ENCODE results near the gene PCDHGA1. TPM values are rescaled to one million over a fixed set of nuclear protein-coding genes. Genes with fewer than 3 reads are reported as not detected.
A peak's percentile ranks its signal among the peaks of the same experiment; 100 is the strongest.
"Not testable (repeated sequence)": the region's sequence is repeated elsewhere in the genome, so short reads cannot be mapped to it uniquely, and the experiment has no call there.

The PCDHGA1 gene
- total RNA-seq, 4 donors from 2014 or later, result 0.90 to 2.5 (median 1.8) TPM

DNA sequence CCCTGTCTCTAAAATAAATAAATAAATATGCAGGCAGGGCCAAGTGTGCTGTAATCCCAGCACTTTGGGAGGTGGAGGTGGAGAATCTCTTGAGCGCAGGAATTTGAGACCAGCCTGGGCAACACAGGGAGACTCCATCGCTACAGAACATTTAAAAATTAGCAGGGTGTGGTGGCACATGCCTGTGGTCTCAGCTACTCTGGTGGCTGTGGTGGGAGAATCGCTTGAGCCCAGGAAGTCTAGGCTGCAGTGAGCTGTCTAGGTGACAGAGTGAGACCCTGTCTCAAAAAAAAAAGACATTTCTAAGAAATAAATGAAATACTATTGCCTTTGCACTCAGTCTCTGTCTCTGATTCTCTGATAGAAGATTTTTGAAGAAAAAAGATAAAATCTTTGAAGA lies 81.3 kb downstream of the PCDHGA1 start:
- H3K36me3 ChIP-seq, result peaks cover 0 to 34% (median 0%) of the 10 kb centered on the region in 3 donors
- no peaks in the 10 kb centered on the region for H3K27me3 ChIP-seq
- H3K4me1 ChIP-seq, result peaks cover 0 to 4% (median 0%) of the 10 kb centered on the region in 4 donors
- H3K4me3 ChIP-seq, result no peak overlapping the region
- DNase-seq (ENCODE audit: low spot score in 2 of 2), result no peak
- H3K27ac ChIP-seq, result no peak overlapping the region
- peaks cover 5 to 99% (median 45%) of the 10 kb centered on the region in 4 donors for H3K9me3 ChIP-seq
- TF ChIP-seq EP300 (IDR thresholded peaks at IDR 0.05) (no peak), POLR2A (IDR thresholded peaks at IDR 0.05) (no peak)
- TF ChIP-seq, protein P1, sequence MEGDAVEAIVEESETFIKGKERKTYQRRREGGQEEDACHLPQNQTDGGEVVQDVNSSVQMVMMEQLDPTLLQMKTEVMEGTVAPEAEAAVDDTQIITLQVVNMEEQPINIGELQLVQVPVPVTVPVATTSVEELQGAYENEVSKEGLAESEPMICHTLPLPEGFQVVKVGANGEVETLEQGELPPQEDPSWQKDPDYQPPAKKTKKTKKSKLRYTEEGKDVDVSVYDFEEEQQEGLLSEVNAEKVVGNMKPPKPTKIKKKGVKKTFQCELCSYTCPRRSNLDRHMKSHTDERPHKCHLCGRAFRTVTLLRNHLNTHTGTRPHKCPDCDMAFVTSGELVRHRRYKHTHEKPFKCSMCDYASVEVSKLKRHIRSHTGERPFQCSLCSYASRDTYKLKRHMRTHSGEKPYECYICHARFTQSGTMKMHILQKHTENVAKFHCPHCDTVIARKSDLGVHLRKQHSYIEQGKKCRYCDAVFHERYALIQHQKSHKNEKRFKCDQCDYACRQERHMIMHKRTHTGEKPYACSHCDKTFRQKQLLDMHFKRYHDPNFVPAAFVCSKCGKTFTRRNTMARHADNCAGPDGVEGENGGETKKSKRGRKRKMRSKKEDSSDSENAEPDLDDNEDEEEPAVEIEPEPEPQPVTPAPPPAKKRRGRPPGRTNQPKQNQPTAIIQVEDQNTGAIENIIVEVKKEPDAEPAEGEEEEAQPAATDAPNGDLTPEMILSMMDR (IDR thresholded peaks at IDR 0.05), result no peak
- WGBS, 2 donors, result 61 to 73% methylated on average over 3 of the region's 3 CpGs

DNA sequence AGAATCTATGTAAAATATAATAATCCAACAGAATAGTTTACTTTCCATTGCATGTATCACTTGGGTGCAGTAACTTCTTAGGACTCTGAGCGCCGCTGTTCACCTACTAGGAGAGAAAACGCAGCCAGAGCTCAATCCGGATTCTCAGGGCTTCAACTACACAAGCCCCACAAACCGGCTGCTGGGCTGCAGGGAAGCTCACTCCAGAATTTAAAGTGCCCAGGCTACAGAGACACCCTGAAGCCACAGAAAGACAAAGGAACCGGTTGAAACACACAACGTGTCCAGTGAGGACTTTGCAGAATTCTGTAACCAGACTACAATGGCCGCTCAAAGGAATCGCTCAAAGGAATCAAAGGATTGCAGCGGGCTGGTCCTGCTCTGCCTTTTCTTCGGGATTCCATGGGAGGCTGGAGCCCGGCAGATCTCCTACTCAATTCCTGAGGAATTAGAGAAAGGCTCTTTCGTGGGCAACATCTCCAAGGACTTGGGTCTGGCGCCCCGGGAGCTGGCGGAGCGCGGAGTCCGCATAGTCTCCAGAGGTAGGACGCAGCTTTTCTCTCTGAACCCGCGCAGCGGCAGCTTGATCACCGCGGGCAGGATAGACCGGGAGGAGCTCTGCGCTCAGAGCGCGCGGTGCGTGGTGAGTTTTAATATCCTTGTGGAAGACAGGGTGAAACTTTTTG lies 82.7 kb downstream of the PCDHGA1 start, which contains the start of gene PCDHGA10:
TSS of gene PCDHGA10 (plus strand) at position 134 of the 686 bp plus-strand sequence. CDS start at position 323, 189 bp downstream.
- WGBS, 2 donors, result 14 to 20% methylated on average over 29 to 31 of the region's 31 CpGs

DNA sequence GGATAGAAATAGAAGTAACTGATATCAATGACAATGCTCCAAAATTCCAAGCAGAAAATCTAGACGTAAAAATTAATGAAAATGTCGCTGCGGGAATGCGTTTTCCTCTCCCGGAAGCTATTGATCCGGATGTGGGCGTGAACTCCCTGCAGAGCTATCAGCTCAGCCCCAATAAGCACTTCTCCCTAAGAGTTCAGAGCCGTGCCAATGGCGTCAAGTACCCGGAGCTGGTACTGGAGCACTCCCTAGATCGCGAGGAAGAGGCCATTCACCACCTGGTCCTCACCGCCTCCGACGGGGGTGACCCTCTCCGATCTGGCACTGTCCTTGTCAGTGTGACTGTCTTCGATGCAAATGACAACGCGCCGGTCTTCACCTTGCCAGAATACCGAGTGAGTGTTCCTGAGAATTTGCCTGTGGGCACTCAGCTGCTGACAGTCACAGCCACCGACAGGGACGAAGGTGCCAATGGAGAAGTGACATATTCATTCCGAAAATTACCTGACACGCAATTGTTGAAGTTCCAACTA lies 83.3 kb downstream of the PCDHGA1 start:
- TF ChIP-seq POLR2A (IDR thresholded peaks at IDR 0.05) (no peak), EP300 (IDR thresholded peaks at IDR 0.05) (no peak)
- TF ChIP-seq, protein P1 (IDR thresholded peaks at IDR 0.05), result no peak
- H3K4me1 ChIP-seq, result peaks cover 0 to 14% (median 0%) of the 10 kb centered on the region in 4 donors
- no peak for DNase-seq (ENCODE audit: low spot score in 2 of 2)
- 20 to 25% methylated on average over 25 of the region's 25 CpGs for WGBS, 2 donors
- peaks cover 0 to 29% (median 0%) of the 10 kb centered on the region in 3 donors for H3K36me3 ChIP-seq
- peak overlapping the region in 2 of 4 donors; percentile 34 to 37 for H3K4me3 ChIP-seq
- H3K27me3 ChIP-seq, result no peaks in the 10 kb centered on the region
- H3K9me3 ChIP-seq, result peaks cover 5 to 100% (median 43%) of the 10 kb centered on the region in 4 donors
- no peak overlapping the region for H3K27ac ChIP-seq

More for the DNA sequence above, 82.7 kb downstream of the PCDHGA1 start, which contains the start of gene PCDHGA10:
- Histone ChIP-seq H3K27ac (no peak within 1 kb of the TSS), H3K36me3 (peaks cover 0 to 30% (median 0%) of the 10 kb centered on the region in 3 donors), H3K4me1 (peaks cover 0 to 9% (median 0%) of the 10 kb centered on the region in 4 donors), H3K9me3 (peaks cover 5 to 100% (median 44%) of the 10 kb centered on the region in 4 donors), H3K27me3 (no peaks in the 10 kb centered on the region), H3K4me3 (peak within 1 kb of the TSS in 2 of 4 donors; percentile 34 to 37)
- TF ChIP-seq POLR2A (IDR thresholded peaks at IDR 0.05) (no peak), EP300 (IDR thresholded peaks at IDR 0.05) (no peak)
- TF ChIP-seq, protein P1 (IDR thresholded peaks at IDR 0.05), result peak; percentile 10 to 32 (median 15)
- DNase-seq (ENCODE audit: low spot score in 2 of 2), result peak in 1 of 2 donors; percentile 38

DNA sequence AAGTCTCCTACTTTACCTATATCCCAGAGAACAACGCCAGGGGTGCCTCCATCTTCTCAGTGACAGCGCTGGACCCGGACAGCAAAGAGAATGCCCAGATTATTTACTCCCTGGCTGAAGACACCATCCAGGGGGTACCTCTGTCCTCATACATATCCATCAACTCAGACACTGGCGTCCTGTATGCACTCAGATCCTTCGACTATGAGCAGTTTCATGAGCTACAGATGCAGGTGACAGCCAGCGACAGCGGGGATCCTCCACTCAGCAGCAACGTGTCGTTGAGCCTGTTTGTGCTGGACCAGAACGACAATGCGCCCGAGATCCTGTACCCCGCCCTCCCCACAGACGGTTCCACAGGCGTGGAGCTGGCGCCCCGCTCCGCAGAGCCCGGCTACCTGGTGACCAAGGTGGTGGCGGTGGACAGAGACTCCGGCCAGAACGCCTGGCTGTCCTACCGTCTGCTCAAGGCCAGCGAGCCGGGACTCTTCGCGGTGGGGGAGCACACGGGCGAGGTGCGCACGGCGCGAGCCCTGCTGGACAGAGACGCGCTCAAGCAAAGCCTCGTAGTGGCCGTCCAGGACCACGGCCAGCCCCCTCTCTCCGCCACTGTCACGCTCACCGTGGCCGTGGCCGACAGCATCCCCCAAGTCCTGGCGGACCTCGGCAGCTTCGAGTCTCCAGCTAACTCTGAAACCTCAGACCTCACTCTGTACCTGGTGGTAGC lies 84.4 kb downstream of the PCDHGA1 start:
- Histone ChIP-seq H3K9me3 (peaks cover under 1 to 100% (median 46%) of the 10 kb centered on the region in 4 donors), H3K4me1 (peaks cover 0 to 20% (median 0%) of the 10 kb centered on the region in 4 donors), H3K36me3 (peaks cover 0 to 35% (median 0%) of the 10 kb centered on the region in 3 donors)
- not testable (repeated sequence) for H3K27me3 ChIP-seq; H3K4me3 ChIP-seq; DNase-seq (ENCODE audit: low spot score in 2 of 2); H3K27ac ChIP-seq
- 26 to 40% methylated on average over 26 to 31 of the region's 46 CpGs for WGBS, 2 donors

DNA sequence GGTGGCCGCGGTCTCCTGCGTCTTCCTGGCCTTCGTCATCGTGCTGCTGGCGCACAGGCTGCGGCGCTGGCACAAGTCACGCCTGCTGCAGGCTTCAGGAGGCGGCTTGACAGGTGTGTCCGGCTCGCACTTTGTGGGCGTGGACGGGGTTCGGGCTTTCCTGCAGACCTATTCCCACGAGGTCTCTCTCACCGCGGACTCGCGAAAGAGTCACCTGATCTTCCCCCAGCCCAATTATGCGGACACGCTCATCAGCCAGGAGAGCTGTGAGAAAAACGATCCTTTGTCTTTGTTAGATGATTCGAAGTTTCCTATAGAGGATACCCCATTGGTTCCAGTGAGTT lies 84.9 kb downstream of the PCDHGA1 start:
- 25 to 31% methylated on average over 15 to 21 of the region's 24 CpGs for WGBS, 2 donors
- H3K9me3 ChIP-seq, result peaks cover 0 to 100% (median 48%) of the 10 kb centered on the region in 4 donors
- not testable (repeated sequence) for H3K27me3 ChIP-seq; DNase-seq (ENCODE audit: low spot score in 2 of 2); H3K27ac ChIP-seq; H3K4me3 ChIP-seq
- peaks cover 0 to 20% (median 0%) of the 10 kb centered on the region in 4 donors for H3K4me1 ChIP-seq
- peaks cover 0 to 33% (median 0%) of the 10 kb centered on the region in 3 donors for H3K36me3 ChIP-seq

Measured in tibial nerve (tissue), 4 donors.